AG08396 (cell line): ENCODE results near the gene BRDT.
A peak's percentile ranks its signal among the peaks of the same experiment; 100 is the strongest.
"Not testable (repeated sequence)": the region's sequence is repeated elsewhere in the genome, so short reads cannot be mapped to it uniquely, and the experiment has no call there.

Experiments used
- DNase-seq: peaks from one replicate; pipeline ENCODE4 v3.0.0; 2012; ENCODE audit warnings: low spot score, mixed read lengths

BRDT gene

GRCh38 chr1:91993256-91993655 is 44.1 kb downstream of the BRDT start:
- DNase-seq: no peak

DNA sequence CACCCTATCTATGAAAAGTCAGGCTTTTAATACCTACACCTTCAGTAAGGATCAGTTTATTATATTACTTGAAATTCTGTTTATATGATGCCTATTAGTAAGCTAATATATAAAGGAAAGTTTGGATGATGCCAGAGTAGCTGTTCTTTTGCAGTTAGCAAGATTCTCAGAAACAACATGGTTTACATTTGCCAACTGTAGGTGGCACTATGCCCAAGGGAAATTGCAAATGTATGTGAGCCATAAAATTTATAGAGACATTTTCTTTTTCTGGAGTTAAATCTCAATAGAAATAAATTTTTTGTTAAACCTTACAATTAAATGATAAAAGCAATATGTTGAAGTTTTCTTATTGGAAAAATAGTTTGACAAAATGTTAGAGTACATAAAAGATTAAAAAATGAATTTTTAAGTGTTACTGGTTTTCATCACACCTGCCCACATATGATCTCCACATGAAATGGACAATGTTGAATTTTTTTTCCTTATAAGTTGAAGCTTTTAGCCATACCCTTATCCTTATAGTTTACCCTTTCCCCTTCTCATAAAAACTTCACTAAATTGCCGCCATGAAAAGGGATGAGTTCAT is 48.5 kb downstream of the BRDT start:
- DNase-seq: peak; percentile 38

GRCh38 chr1:92004129-92004528 is 54.9 kb downstream of the BRDT start:
- no peak for DNase-seq

DNA sequence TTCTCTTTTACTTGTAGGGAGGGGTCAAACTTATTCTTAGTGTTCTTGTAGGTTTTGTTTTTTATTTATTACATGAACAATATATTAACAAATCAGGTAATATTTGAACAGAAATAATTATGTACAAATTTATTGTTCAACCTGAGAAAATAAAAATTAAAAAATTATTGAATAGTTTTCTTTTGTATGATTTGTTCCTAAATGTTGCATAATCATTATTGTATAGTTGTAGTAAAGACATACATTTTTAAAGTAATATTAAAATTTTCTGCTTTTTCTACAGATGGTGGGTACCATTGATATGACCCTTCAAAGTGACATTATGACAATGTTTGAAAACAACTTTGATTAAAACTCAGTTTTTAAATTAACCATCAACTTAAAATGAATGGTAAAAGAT is 64.7 kb downstream of the BRDT start:
- DNase-seq: no peak

DNA sequence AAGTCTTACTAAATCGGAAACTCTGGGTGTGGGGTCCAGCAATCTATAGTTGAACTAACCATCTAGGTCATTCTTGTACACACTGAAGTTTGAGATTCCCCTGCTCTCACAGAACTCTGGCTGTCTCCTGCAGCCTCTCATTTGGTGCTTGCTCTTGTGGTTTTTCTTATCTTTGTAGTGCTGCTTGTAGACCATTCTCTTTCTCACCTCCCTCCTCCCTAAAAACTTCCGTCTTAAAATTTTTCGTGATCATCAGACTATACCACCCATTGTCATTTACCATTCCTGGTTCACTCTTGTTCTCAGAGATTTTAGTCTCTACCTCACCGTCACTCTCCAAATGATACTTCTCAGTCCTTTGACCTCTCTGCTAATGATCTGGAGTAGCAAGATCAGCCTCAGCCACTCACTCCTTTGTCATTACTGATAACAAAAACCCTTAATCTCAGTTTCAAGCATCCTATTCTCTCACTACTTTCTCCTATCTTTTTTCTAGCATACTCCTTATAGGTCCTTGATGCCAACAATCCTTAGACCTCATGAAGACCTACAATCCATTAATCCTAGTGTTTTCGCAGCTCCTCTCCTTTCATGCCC is 67.6 kb downstream of the BRDT start:
- DNase-seq: no peak

DNA sequence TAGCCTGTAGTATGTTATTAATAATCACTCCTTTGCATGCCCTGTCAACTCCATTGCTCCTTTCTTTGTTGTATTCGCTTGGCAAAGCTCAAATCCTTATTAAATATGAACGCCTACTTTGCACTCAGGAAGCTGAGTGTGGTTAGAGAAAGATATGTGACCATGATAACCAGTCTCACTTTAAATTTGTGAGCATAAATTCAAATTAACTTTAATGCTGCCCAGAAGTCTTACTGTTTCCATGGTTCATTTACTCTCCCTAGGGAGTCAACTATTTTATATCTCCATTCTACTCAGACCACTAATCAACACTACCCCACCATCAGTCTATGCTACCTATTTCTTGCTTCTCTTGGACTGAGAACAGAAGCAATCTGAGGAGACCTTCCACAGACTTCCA is 68.5 kb downstream of the BRDT start:
- no peak for DNase-seq

DNA sequence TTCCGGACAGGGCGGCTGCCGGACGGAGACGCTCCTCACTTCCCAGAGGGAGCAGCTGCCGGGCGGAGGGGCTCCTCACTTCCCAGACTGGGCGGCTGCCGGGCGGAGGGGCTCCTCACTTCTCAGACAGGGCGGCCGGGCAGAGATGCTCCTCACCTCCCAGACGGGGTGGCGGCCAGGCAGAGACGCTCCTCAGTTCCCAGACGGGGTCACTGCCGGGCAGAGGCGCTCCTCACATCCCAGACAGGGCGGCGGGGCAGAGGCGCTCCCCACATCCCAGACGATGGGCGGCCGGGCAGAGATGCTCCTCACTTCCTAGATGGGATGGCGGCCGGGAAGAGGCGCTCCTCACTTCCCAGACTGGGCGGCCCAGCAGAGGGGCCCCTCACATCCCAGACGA is 76.8 kb downstream of the BRDT start:
- not testable (repeated sequence) for DNase-seq

DNA sequence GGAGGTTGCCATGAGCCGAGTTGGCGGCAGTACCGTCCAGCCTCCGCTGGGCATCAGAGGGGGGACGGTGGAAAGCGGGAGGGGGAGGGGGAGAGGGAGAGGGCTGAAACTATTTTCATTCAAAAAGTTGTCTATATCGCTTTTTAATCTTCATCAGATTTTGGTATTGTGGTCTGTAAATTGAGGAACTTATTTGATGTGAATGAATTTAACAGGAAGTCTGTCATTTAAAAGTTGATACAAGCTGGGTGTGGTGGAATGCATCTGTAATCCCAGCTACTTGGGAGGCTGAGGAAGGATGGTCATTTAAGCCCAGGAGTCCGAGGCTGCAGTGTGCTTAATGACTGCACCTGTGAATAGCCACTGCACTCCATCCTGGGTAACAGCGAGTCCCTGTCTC is 77.6 kb downstream of the BRDT start:
- DNase-seq: no peak

GRCh38 chr1:92029241-92029922 is 80.2 kb downstream of the BRDT start:
- no peak for DNase-seq

DNA sequence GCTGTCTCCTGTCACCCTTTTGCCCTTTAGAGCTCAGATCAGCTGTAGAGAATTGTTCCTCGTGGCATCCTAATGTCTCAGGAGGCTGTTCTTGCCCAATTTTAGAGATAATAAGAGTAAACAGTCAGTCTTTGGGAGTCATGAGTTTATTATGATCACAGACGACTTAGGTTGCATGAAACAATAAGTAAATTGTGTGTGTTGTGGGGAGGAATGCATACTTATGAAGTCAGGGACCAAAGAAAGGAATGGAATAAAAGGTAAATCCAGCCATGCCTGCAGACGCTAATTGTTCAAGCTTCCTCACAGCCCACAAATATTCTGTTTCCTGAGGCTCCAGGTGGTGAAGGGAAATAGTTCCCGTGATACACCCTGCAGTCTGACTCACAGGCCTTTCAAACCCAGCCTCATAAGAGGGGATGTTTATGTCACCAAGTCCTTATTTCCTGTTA is 81.5 kb downstream of the BRDT start:
- no peak for DNase-seq

- no peak for DNase-seq
Measured at GRCh38 chr1:92031281-92032110, 82.3 kb downstream of the BRDT start.

- DNase-seq: no peak
Measured at GRCh38 chr1:92037400-92037799, 88.2 kb downstream of the BRDT start.

- no peak for DNase-seq
Measured at GRCh38 chr1:92038695-92039346, 89.6 kb downstream of the BRDT start.

DNA sequence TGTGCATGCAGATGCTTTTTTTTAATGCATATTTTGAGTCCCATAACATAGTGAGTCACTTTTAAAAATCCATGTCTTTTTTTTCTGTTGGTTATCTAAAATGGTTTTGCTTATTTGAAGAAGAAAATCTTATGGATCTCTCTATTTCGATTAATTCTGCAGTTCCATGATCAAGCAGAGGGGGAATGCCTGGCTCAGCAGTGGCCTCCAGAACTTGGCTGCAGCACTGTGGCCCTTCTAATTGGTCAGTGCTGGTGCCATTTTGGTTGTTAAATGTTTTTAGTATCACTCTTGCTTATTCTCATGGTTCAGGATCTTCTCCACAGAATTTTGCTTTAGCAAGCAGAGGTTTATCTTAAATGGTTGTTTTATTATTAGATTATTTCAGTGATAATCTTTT is 91.8 kb downstream of the BRDT start:
- DNase-seq: no peak

DNA sequence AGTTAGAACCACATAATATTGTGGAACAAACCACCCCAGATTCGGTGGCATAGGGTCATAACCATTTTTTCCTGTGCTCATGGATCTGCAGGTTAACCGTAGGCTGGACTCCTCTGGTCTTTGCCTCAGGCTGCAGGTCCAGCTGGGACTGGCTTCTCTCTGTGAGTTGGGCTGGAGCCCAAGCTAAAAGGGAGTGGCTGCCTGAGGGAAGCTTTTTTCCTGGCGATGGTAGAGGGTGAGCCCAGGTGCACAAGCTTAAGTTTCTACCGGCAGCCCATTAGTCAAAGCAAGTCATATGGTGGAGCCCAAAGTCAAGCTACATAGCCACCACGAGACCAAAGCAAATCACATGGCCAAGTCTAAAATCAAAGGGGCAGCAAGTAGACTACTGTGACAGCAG is 94.4 kb downstream of the BRDT start:
- no peak for DNase-seq

DNA sequence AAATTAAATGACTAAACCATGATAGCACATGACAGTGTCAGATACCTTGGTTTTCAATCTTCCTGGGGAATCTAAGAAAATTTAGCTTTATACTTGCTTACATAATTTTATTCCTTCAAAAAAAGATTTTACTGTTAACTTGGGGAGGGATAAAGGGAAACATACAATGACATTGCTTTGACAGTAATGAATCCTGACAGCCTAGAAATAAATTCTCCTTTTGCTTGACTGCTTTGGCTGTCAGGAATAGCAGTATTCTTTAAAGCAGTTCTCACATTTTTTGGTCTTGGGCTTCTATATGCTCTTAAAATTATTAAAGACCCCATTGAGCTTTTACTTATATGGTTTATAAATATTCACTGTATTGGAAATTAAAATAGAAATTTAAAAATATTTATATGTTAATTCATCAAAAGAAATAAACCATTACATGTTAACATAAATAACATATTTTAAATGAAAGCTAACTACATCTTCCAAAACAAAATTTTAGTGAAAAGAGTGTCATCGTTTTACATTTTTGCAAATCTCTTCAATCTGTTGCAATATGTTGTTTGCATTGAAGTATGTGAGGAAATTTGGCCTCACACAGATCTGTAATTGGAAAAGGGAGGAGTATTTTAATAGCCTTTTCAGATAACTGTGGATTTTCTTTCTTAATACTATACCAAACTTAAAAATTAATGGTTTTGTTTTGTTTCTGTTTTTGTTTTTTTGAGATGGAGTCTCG is 96.7 kb downstream of the BRDT start:
- DNase-seq: no peak

DNA sequence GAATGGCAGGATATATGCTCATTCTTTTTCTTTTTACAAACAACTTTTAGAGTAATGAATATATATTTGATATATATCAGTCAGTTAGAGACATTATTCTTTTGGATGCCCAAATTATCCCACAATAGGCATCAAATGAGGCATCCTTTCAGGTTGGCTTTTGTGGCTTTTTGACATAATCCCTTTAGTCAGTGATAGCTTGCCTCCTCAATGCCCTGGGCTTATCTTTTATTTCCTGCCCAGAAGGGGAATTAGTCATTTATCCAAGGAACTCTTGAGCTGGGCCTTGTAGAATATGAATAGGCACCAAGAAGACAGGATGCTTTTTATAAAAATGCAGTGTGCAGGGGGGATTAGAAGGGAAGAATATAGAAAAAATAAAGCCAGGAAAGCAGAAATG is 102.7 kb downstream of the BRDT start:
- DNase-seq: no peak
